RWPE2 (cell line): ENCODE results near the gene RB1.
"Not testable (repeated sequence)": the region's sequence is repeated elsewhere in the genome, so short reads cannot be mapped to it uniquely, and the experiment has no call there.

Experiments
- ATAC-seq: fragments of 200-7000 bp; cut with Tn5 transposase; 3 replicates; pipeline ENCODE4 v1.9.1; 2021; ENCODE audit warnings: low read depth
- DNase-seq: peaks from one replicate; pipeline ENCODE4 v3.0.0-alpha.2; 2020; ENCODE audit warnings: low spot score
- H3K27ac ChIP-seq: fragments of 450-650 bp; 2 replicates; pipeline ENCODE4 v1.5.1; 2017; ENCODE audit warnings: mild to moderate bottlenecking; ENCODE audit not compliant: poor library complexity, severe bottlenecking
- H3K27me3 ChIP-seq: fragments of 250-450 bp; sonication (Bioruptor Pico); 2 replicates; pipeline ENCODE4 v1.5.1; 2021; ENCODE audit warnings: mild to moderate bottlenecking, moderate library complexity; ENCODE audit not compliant: insufficient read depth, poor library complexity, severe bottlenecking
- H3K36me3 ChIP-seq: fragments of 250-450 bp; sonication (Bioruptor Pico); 2 replicates; pipeline ENCODE4 v1.5.1; 2020; ENCODE audit warnings: low read depth, mild to moderate bottlenecking, moderate library complexity
- H3K4me1 ChIP-seq: fragments of 250-450 bp; sonication (Bioruptor Pico); 2 replicates; pipeline ENCODE4 v1.5.1; 2021; ENCODE audit warnings: mild to moderate bottlenecking, moderate library complexity; ENCODE audit not compliant: insufficient read depth, poor library complexity, severe bottlenecking
- H3K4me3 ChIP-seq: fragments of 250-450 bp; sonication (Bioruptor Pico); 2 replicates; pipeline ENCODE4 v1.5.1; 2021; ENCODE audit warnings: mild to moderate bottlenecking, moderate library complexity; ENCODE audit not compliant: severe bottlenecking
- H3K9me3 ChIP-seq: fragments of 250-450 bp; sonication (Bioruptor Pico); 2 replicates; pipeline ENCODE4 v1.5.1; 2021; ENCODE audit warnings: mild to moderate bottlenecking, moderate library complexity; ENCODE audit not compliant: severe bottlenecking
- CTCF ChIP-seq: fragments of 450-650 bp; IDR thresholded peaks from one replicate; pipeline ENCODE4 v1.5.1; 2017; ENCODE audit warnings: mild to moderate bottlenecking, moderate library complexity; ENCODE audit not compliant: poor library complexity, severe bottlenecking

The RB1 gene

GRCh38 chr13:48334534-48335127, 31.1 kb downstream of the RB1 start:
- Histone ChIP-seq H3K27ac (peak overlapping the region; percentile 50), H3K4me1 (peaks cover 5% of the 10 kb centered on the region), H3K4me3 (no peak overlapping the region), H3K9me3 (no peaks in the 10 kb centered on the region), H3K27me3 (no peaks in the 10 kb centered on the region), H3K36me3 (peaks cover 5% of the 10 kb centered on the region; the same call in 1 of the 2 replicates)
- ATAC-seq (peak; percentile 57; the same call in 2 of the 3 replicates), DNase-seq (no peak)
- TF ChIP-seq CTCF: peak; percentile 68

GRCh38 chr13:48339198-48339597, 35.6 kb downstream of the RB1 start:
- H3K27ac ChIP-seq, ATAC-seq: not testable (repeated sequence)

GRCh38 chr13:48344264-48344663, 40.7 kb downstream of the RB1 start:
- peaks cover 65% of the 10 kb centered on the region for H3K36me3 ChIP-seq
- TF ChIP-seq CTCF: no peak
- H3K27ac ChIP-seq: no peak overlapping the region
- H3K4me1 ChIP-seq: no peaks in the 10 kb centered on the region
- H3K27me3 ChIP-seq: no peaks in the 10 kb centered on the region
- H3K4me3 ChIP-seq: no peak overlapping the region
- ATAC-seq (no peak), DNase-seq (no peak)
- no peaks in the 10 kb centered on the region for H3K9me3 ChIP-seq

More at GRCh38 chr13:48339198-48339597, 35.6 kb downstream of the RB1 start:
- H3K4me1 ChIP-seq, H3K27me3 ChIP-seq, DNase-seq, H3K9me3 ChIP-seq, H3K4me3 ChIP-seq: not testable (repeated sequence)
- peaks cover 22% of the 10 kb centered on the region for H3K36me3 ChIP-seq

GRCh38 chr13:48346583-48346982, 43.0 kb downstream of the RB1 start:
- DNase-seq (no peak), ATAC-seq (no peak)
- TF ChIP-seq CTCF: no peak
- Histone ChIP-seq H3K4me3 (no peak overlapping the region), H3K4me1 (no peaks in the 10 kb centered on the region), H3K36me3 (peaks cover 72% of the 10 kb centered on the region), H3K27ac (no peak overlapping the region), H3K27me3 (no peaks in the 10 kb centered on the region), H3K9me3 (no peaks in the 10 kb centered on the region)

- Histone ChIP-seq H3K27ac (no peak overlapping the region), H3K4me1 (no peaks in the 10 kb centered on the region), H3K9me3 (peaks cover 5% of the 10 kb centered on the region), H3K4me3 (no peak overlapping the region), H3K27me3 (no peaks in the 10 kb centered on the region), H3K36me3 (peaks cover 74% of the 10 kb centered on the region)
- TF ChIP-seq CTCF: no peak
- DNase-seq: no peak
- ATAC-seq: no peak
Observed at GRCh38 chr13:48349525-48349924, 46.0 kb downstream of the RB1 start.
